K562 (cell line): ENCODE measurements around the gene SLC22A12. TPM values are rescaled to one million over a fixed set of nuclear protein-coding genes. Genes with fewer than 3 reads are reported as not detected.

ENCODE experiments used
- ATAC-seq: fragments of 200-7000 bp; cut with Tn5 transposase; 3 replicates; pipeline ENCODE4 v1.9.1; 2020; ENCODE audit warnings: moderate library complexity
- BruUV-seq: library from RNA; stranded (reverse); fragments of 400-500 nt; replicated peaks from 2 replicates; lab custom pipeline; 2021; lab: Mats Ljungman, UMichigan
- CTCF ChIA-PET: fragments of 300-600 bp; formaldehyde crosslinking; extraction: SDS; loops from one replicate; lab custom pipeline; 2021; ENCODE audit warnings: low intra/inter-chr PET ratio; lab: Yijun Ruan, JAX
- POLR2A ChIA-PET: fragments of 300-600, 350-650 bp; sonication (Branson Sonifier 250); formaldehyde crosslinking; extraction: SDS; loops from one replicate; lab custom pipeline; 2021; ENCODE audit warnings: antibody characterized with exemption, inconsistent platforms; lab: Yijun Ruan, JAX
- DNase-seq, 4 experiments: peaks; one replicate each; pipeline versions ENCODE4 v3.0.0 to v3.0.0-alpha.2; 2011 to 2018; ENCODE audit warnings: low spot score in 3 of 4, mixed read lengths in 3 of 4; ENCODE audit errors: extremely low read depth in 1 of 4
- FAIRE-seq: peaks from 2 replicates; lab custom pipeline; 2011; peaks lifted over from hg19 to GRCh38; lab: Jason Lieb, UNC
- H2AFZ ChIP-seq: 2 replicates; pipeline ENCODE4 v1.6.0; 2011; ENCODE audit warnings: low read depth, low read length, control low read depth, inconsistent platforms
- H3K27ac ChIP-seq: fragments of 200-600 bp; 3 replicates; pipeline ENCODE4 v1.8.0; 2011; ENCODE audit warnings: low read depth, mild to moderate bottlenecking, control low read depth, inconsistent platforms, low read length, moderate library complexity, mixed read lengths; ENCODE audit errors: extremely low read depth
- H3K27me3 ChIP-seq, 2 experiments: fragments of 300-600 bp in 1 of 2; 2 replicates in 1 of 2; 3 replicates in 1 of 2; pipeline versions ENCODE4 v1.6.0 to v1.8.0; 2011; ENCODE audit warnings: inconsistent platforms in 2 of 2, low read length in 2 of 2, mild to moderate bottlenecking in 1 of 2, mixed read lengths in 1 of 2, moderate library complexity in 1 of 2; ENCODE audit not compliant: control insufficient read depth in 2 of 2, insufficient read depth in 2 of 2
- H3K36me3 ChIP-seq: fragments of 300-600 bp; 3 replicates; pipeline ENCODE4 v1.8.0; 2011; ENCODE audit warnings: mild to moderate bottlenecking, low read length, inconsistent platforms; ENCODE audit not compliant: control insufficient read depth, insufficient read depth
- H3K4me1 ChIP-seq, 2 experiments: fragments of 200-600 bp in 1 of 2; replicated peaks in 1 of 2; 2 replicates in 1 of 2; 3 replicates in 1 of 2; pipeline versions ENCODE4 v1.5.1 to v1.8.0; 2011; ENCODE audit warnings: inconsistent platforms in 2 of 2, low read length in 2 of 2, mild to moderate bottlenecking in 1 of 2, mixed read lengths in 1 of 2, moderate library complexity in 1 of 2; ENCODE audit not compliant: control insufficient read depth in 2 of 2, insufficient read depth in 2 of 2
- H3K4me2 ChIP-seq: 2 replicates; pipeline ENCODE4 v1.6.1; 2011; ENCODE audit warnings: low read length, control low read depth, inconsistent platforms, mixed read lengths; ENCODE audit not compliant: insufficient read depth
- H3K4me3 ChIP-seq: fragments of 200-600 bp; sonication (generic), shearing (Covaris generic); 2 replicates; pipeline ENCODE4 v1.5.1; 2016; ENCODE audit warnings: control low read depth, inconsistent platforms
- H3K79me2 ChIP-seq: fragments of 200-600 bp; 3 replicates; pipeline ENCODE4 v1.8.0; 2011; ENCODE audit warnings: low read length, inconsistent platforms; ENCODE audit not compliant: control insufficient read depth, insufficient read depth
- H3K9ac ChIP-seq, 2 experiments: 2 replicates each; pipeline versions ENCODE4 v1.6.0 to v1.6.1; 2011; ENCODE audit warnings: low read depth in 2 of 2, low read length in 2 of 2, control low read depth in 1 of 2, inconsistent platforms in 1 of 2, mild to moderate bottlenecking in 1 of 2, mixed read lengths in 1 of 2; ENCODE audit not compliant: insufficient read depth in 1 of 2
- H3K9me1 ChIP-seq: one replicate; pipeline ENCODE4 v1.6.0; 2011; ENCODE audit warnings: inconsistent platforms, mild to moderate bottlenecking, low read length, moderate library complexity; ENCODE audit not compliant: control insufficient read depth, insufficient read depth
- H3K9me3 ChIP-seq: replicated peaks from 2 replicates; pipeline ENCODE4 v1.5.1; 2011; ENCODE audit warnings: low read depth, low read length, inconsistent platforms; ENCODE audit not compliant: control insufficient read depth, insufficient read depth
- H4K20me1 ChIP-seq: replicated peaks from 2 replicates; pipeline ENCODE4 v1.6.1; 2011; ENCODE audit warnings: low read length, inconsistent platforms, mixed read lengths; ENCODE audit not compliant: control insufficient read depth, insufficient read depth
- BRF1 ChIP-seq: IDR thresholded peaks from 3 replicates; pipeline ENCODE4 v1.6.1; 2011; ENCODE audit warnings: borderline replicate concordance, mild to moderate bottlenecking; ENCODE audit not compliant: insufficient read length; ENCODE audit errors: extremely low read depth
- CREBBP ChIP-seq: IDR thresholded peaks from one replicate; pipeline ENCODE4 v1.6.1; 2012; ENCODE audit warnings: low read depth, mild to moderate bottlenecking, control low read depth, inconsistent platforms, low read length
- LEF1 ChIP-seq: fragments of 450-650 bp; IDR thresholded peaks from 2 replicates; pipeline ENCODE4 v1.6.1; 2016; ENCODE audit warnings: mild to moderate bottlenecking
- SIN3B ChIP-seq: fragments of 450-650 bp; IDR thresholded peaks from 2 replicates; pipeline ENCODE4 v1.6.1; 2017; ENCODE audit warnings: low read depth, mild to moderate bottlenecking, moderate library complexity
- ZNF175 ChIP-seq: fragments of 200-800 bp; sonication (Bioruptor generic); IDR thresholded peaks from 2 replicates; pipeline ENCODE4 v1.6.1; 2016; ENCODE audit warnings: low read depth, mild to moderate bottlenecking, missing genetic modification characterization, missing compliant biosample characterization
- ZNF197 ChIP-seq: fragments of 200-800 bp; sonication (Bioruptor generic); IDR thresholded peaks from 2 replicates; pipeline ENCODE4 v1.6.1; 2016; ENCODE audit warnings: low read depth, missing genetic modification characterization, missing compliant biosample characterization
- ZNF263 ChIP-seq: sonication (generic); formaldehyde crosslinking; IDR thresholded peaks from 2 replicates; pipeline ENCODE4 v1.8.0; 2022; ENCODE audit warnings: mild to moderate bottlenecking, missing genetic modification reagents, borderline replicate concordance
- WGBS: fragments of 100-300 bp; shearing (Covaris generic); methylation state at CpG from one replicate; pipeline ENCODE4 v1.1.6; 2016; ENCODE audit warnings: low coverage, mixed read lengths; ENCODE audit not compliant: insufficient coverage; ENCODE audit errors: missing lambda C conversion rate; 5-methylcytosine and 5-hydroxymethylcytosine counted together
- in situ Hi-C: fragments of 300-500 bp; cut with MboI; formaldehyde crosslinking; loops from 4 replicates; pipeline ENCODE4 v1.15.0; 2018; ENCODE audit warnings: inconsistent platforms, mixed read lengths
- intact Hi-C: fragments of 100-400 bp; cut with micrococcal nuclease; formaldehyde crosslinking; loops from 2 replicates; pipeline ENCODE4 v1.14.2; 2022
- polyA plus RNA-seq, 8 experiments: library from polyadenylated mRNA; depleted of rRNA in 4 of 8; stranded (reverse) in 5 of 8; unstranded in 3 of 8; fragments of >200 nt; fragmentation: Nextera tagmentation in 2 of 8; fragmentation: Illumina TruSeq in 1 of 8; extraction: Ambion mirVana in 2 of 8; extraction: Trizol in 1 of 8; gene quantifications; 2 replicates each; pipeline versions ENCODE4 v1.2.1 to v1.2.3, GENCODE V29; 2011 to 2014; ENCODE audit warnings: inconsistent platforms in 1 of 8, missing spikeins in 1 of 8
- total RNA-seq, 7 experiments: library from RNA; depleted of rRNA in 6 of 7; stranded (reverse); fragments of >200 nt in 6 of 7; fragmentation: Illumina TruSeq in 2 of 7; extraction: Trizol in 2 of 7; gene quantifications; 2 replicates each; pipeline versions ENCODE4 v1.2.1 to v1.2.3, GENCODE V29; 2011 to 2021; ENCODE audit warnings: low replicate concordance in 1 of 7
- TF ChIP-seq, protein P1 (sequence below): sonication (generic); formaldehyde crosslinking; IDR thresholded peaks from 2 replicates; pipeline ENCODE4 v1.8.0; 2023; ENCODE audit warnings: missing genetic modification reagents, mild to moderate bottlenecking, borderline replicate concordance

The SLC22A12 gene
- total and polyA plus RNA-seq, 9 of the 15 experiments (the other 6 are each of a cell fraction or from before 2014, with no cell fraction given): not detected

GRCh38 chr11:64559351-64560138 lies 31.5 kb upstream of the SLC22A12 start:
- H3K9me3 ChIP-seq: no peaks in the 10 kb centered on the region
- TF ChIP-seq ZNF263 (peak; percentile 73), ZNF175 (CRISPR knock-in tag) (no peak), ZNF197 (CRISPR knock-in tag) (no peak), LEF1 (no peak), BRF1 (no peak), CREBBP (no peak), SIN3B (no peak)
- TF ChIP-seq, protein P1, sequence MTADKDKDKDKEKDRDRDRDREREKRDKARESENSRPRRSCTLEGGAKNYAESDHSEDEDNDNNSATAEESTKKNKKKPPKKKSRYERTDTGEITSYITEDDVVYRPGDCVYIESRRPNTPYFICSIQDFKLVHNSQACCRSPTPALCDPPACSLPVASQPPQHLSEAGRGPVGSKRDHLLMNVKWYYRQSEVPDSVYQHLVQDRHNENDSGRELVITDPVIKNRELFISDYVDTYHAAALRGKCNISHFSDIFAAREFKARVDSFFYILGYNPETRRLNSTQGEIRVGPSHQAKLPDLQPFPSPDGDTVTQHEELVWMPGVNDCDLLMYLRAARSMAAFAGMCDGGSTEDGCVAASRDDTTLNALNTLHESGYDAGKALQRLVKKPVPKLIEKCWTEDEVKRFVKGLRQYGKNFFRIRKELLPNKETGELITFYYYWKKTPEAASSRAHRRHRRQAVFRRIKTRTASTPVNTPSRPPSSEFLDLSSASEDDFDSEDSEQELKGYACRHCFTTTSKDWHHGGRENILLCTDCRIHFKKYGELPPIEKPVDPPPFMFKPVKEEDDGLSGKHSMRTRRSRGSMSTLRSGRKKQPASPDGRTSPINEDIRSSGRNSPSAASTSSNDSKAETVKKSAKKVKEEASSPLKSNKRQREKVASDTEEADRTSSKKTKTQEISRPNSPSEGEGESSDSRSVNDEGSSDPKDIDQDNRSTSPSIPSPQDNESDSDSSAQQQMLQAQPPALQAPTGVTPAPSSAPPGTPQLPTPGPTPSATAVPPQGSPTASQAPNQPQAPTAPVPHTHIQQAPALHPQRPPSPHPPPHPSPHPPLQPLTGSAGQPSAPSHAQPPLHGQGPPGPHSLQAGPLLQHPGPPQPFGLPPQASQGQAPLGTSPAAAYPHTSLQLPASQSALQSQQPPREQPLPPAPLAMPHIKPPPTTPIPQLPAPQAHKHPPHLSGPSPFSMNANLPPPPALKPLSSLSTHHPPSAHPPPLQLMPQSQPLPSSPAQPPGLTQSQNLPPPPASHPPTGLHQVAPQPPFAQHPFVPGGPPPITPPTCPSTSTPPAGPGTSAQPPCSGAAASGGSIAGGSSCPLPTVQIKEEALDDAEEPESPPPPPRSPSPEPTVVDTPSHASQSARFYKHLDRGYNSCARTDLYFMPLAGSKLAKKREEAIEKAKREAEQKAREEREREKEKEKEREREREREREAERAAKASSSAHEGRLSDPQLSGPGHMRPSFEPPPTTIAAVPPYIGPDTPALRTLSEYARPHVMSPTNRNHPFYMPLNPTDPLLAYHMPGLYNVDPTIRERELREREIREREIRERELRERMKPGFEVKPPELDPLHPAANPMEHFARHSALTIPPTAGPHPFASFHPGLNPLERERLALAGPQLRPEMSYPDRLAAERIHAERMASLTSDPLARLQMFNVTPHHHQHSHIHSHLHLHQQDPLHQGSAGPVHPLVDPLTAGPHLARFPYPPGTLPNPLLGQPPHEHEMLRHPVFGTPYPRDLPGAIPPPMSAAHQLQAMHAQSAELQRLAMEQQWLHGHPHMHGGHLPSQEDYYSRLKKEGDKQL: no peak
- TF ChIP-seq, all 486 proteins: peak for 1
- H3K4me3 ChIP-seq: no peak overlapping the region
- peaks cover 14 to 49% of the 10 kb centered on the region in 2 experiments; a peak in 4 of 5 replicates for H3K27me3 ChIP-seq
- DNase-seq: no peak
- 10% methylated on average over 15 of the region's 19 CpGs for WGBS
- no peak overlapping the region for H3K4me2 ChIP-seq
- no peak for FAIRE-seq
- intact Hi-C loops (no loop called here), in situ Hi-C loops (no loop called here)
- H3K79me2 ChIP-seq: no peaks in the 10 kb centered on the region
- no peaks in the 10 kb centered on the region for H3K9me1 ChIP-seq
- no peak overlapping the region for H3K27ac ChIP-seq
- BruUV-seq: no TSS peak
- H2AFZ ChIP-seq: no peak overlapping the region
- ChIA-PET CTCF (no interaction called here), POLR2A (interaction anchor here (0.7 kb wide), 3 partner anchors 8 to 455 kb away, joined by 3 to 4 read pairs (median 3); no protein-coding TSS in a partner anchor)
- no peak overlapping the region for H3K9ac ChIP-seq
- H4K20me1 ChIP-seq: 0 out of 2 replicates have a peak, but pooled peaks cover 5% of the 10 kb centered on the region
- no peak for ATAC-seq
- H3K36me3 ChIP-seq: no peaks in the 10 kb centered on the region
- H3K4me1 ChIP-seq: peaks cover 9 to 29% of the 10 kb centered on the region in 2 experiments; a peak in 4 of 5 replicates
